NCI-H2081 treated with DMSO at 0.1 percent for 48 hours (cell line): ENCODE data around the gene NCBP2L.

Experiments used
- DNase-seq: peaks from one replicate; lab custom pipeline; 2025; lab: John Stamatoyannopoulos, UW

The NCBP2L gene

DNA sequence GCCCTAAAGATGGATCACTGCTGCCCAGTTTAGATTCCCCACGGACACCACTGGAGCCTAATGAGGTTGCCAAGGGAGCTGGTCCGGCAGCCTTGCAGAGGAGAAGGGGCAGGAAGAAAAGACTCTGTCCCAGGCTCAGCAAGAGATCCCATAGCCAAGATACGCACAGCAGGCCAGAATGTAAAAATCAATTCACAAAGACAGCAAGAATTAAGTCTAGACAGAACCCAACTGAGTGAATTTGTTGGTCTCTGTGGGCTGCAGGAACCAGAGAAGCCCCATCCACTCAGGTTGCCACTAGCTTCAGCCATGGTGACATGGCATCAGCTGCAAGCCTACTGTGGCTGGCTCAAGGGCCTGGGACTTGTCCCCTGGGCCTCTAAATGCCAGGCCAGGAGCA is 24.8 kb upstream of the NCBP2L start:
- no peak for DNase-seq

DNA sequence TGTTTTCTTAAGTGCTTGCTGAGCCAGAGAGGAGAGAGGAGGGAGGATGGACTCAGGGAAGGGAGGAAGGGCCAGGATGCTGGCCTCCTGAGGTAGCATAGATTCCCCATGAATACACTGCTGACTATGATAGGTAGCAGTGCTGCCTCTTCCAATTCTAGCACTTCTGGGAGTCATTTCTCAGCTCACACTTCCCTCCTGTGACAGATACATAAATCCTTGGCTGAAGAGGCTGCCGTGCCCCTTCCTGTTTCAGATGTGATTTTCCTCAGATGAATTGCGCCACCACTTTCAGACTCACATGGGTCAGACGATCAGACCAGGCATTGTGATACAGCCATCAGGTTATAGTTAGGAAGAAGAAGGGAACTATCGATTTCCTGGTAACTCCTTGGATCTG is 24.3 kb upstream of the NCBP2L start:
- DNase-seq = no peak

DNA sequence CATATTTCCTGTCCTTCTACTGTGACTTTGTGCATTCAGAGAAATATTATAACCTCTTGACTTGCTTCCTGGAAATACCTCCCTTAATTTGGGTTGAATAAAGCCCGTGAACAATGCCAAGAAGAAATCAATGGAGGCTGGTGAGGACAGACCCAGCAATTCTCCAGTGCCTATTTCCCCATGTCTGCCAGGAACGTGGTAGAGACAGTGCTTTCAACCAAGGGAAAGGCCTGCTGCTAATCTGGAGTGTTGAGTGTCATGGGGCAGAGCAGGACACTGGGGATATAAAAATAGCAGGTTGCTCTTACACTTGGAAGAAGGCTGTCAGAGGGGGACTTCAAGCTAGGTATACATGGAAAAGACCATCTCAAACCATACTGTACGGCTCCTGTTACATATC is 21.8 kb upstream of the NCBP2L start:
- DNase-seq = no peak

DNA sequence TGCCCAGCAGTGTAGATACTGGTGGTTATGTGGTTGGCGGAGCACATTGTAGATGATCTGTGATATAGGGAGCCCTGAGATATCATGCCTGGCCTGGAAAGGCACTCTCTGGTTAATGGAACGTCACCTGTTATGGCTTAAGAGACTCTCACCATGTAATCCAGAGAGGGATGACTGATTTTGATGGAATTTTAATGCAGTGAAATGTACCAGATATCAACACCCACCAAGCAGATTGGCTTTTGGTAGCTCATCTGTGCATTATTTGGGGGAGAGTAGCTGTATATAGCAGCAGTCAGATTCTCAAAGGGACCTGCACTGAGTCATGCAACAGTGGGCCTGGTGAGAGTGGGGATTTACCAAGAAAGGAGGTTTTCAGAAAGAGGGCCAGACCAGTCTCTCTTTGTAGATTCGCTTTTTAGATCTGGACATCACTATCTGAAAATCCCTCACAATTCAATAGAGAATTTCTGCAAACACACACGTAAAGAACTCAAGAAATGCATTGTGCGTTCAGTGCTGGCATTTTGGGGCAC is 19.2 kb upstream of the NCBP2L start:
- no peak for DNase-seq

DNA sequence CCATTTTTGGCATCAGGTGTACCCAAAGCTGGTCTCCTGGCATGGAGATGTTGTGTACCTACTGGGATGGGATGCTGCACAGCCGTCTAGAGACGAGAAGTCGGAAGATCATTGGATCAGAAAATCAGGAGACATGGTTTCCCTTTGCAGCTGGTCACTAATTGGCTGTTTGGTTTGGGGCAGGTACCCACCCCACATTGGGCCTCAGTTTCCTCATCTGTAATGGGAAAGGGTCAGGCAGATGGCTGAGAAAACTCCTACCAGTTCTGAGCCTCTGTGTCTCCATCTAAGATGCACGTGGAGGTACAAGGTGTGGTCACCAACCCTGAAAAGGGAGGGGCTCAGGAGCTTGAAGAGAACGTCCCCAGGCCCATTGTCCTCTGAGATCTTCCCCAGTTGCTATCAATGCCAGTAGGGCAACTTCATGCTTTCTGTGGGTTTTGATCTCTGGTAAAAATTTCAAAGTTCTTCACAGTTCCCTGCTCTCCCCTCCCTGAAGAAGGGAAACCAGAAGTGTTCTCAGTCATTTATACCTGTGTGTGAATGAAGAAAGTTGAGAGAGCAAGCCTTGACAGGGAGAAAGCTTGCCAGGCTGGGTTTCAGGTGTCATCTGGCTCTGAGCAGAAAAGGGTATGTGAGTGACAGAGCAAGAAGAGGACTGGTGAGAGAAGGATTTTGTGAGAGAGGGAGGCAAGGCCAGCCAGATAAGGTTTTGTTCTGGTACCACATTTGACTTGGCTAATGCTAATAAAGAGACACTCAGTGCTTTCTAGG is 17.0 kb upstream of the NCBP2L start:
- DNase-seq = no peak

DNA sequence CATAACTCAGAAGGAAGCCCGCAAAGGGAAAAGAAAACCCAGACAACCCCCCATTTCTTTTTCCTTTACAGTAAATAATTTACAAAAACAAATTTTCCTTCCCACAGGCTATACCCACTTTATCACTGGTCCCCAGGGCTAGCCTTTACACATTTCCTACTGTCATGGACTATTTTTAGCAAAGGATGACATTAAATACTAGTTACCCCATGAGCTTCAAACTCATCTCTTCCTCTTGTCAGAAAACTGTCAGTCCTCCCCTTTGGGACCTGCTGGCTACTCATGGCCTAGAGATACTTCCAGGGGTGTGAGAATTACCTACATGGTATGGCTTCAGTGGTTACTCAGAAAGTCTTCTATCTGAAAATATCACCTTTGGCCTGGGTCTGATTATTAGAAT is 13.9 kb upstream of the NCBP2L start:
- DNase-seq = no peak

DNA sequence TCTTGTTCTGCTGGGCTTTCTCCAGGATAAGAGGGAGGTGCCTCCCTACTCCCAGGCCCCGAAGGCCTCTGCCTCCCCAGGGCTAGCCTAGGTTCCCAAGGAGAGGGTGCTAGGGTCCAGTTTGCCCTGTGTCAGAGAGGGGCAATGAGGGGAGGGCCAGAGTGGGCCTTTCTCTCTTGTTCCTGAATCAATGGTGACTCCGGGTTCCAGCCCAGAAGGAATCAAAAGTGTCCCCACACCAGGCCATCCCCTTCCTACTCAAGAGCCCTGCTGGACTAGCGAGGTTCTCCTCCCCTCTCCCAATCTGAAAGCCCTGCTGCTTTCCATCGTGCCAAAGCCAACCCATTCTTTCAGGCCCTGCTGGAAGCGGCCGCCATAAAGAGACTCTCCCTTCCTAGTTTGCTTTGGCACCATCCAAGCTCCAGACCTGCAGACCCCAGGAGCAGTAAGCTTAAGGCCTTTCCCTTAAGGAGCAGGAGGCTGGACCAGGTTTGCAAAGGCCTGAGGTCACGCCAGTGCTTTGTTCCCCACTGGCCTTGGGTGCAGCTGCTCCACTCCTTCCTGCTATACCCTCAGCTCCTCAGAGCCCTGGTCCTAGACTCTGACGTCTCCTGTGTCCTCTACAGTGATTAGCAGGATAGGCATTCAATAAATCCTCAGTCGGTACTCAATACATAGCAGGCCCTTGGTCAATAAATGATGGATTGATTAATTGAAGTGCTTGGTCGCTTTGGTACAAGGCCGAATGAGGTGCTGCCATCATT is 12.5 kb upstream of the NCBP2L start:
- DNase-seq = no peak

DNA sequence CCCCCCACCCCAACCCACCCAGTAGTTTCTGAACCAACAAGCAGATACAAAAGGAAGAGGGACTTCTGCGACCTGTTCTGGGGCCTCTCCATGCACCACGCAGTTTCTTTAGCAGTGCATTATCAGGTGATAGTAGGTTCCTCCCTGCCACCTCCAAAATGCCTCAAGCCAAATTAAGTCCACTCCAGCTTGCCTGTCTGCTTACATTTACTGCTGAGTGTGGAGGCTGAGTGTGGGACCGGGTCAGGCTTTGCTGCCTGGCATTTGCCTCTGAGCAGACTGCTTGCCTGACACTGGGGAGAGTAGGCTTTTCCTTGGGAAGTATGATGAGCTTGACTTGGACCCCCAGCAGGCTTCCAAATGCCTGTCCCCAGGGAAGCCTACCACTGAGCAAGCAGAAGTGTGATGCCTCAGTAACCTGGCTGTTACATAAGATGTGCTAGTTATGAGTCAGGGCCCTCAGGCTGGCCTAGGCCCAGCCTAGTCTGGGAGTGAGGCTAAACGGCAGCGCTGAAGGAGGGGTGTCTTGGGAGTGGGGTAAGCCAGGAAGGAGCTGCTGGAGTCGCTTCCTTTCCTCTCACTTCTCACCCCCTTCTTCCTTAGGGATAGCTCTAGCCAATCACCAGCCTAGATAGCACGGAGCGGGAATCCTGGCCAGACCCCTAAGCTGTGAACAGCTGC is 10.9 kb upstream of the NCBP2L start:
- DNase-seq = no peak

DNA sequence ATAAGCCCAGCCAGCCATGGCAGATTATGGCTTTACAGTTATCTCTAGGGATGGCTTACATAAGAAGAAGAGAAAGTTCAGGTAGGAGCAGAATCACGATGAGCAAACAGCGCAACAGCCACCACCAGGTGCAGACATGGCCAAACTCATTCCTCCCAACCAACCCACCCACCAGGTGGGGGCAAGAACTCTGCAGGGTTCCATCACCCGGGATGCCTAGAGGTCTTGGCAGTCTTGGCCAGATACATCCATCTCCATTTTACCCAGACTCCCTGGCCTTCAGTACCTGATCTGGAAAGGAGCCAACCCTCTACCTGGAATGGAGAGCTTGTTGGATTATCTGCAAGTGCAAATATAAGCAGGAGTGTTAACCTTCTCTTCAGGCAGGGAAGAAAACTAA is 9.5 kb upstream of the NCBP2L start:
- DNase-seq = no peak

DNA sequence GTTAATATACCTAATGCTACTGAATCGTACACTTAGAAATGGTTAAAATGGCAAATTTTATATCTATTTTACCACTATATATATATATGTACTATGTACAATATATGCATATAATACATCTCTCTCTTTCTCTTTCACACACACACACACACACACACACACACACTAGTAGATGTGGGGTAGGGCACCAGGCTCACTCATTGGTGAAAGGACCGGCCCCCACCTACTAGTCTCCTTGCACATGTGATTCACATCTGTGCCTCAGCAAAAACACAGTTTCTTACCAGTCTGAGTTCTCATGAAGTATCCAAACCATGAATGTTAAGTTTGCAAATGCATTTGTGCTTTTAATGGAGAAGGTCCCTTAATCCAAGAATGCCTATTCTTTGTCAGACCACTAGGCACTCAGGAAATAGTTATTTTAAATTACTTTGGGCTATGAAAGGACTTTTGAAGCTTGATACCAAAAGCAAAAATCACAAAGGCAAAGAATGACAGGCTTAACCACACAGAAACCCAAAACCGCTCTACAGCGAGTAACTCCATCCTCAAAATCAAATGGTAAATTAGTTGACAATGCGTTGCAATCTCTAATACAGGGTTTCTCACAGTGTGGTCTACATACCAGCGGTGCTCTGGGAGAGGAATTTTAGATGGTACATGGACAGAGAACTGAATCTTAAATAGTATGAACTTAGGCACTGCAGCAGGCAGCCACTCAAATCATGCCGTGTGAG is 7.8 kb upstream of the NCBP2L start:
- DNase-seq = no peak

DNA sequence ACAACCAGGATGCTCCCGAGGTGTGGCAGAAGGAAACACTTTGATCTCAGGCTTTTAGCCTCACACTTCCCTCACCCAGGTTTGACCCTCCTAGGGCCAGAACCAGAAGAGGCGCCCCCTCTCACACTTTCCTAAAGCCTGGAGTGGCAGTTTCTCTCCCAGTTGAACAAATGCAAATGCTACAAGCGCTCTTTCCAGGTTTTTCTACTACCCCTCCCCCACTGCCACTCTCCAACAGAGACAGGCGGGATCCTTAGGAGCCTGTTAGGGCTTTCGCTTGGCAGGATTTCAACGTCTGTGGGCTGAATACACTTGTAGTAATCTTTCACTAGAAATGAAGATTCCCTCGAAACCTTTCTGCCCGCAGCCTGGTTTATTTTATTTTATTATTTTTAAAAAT is 4.3 kb upstream of the NCBP2L start:
- DNase-seq = no peak

DNA sequence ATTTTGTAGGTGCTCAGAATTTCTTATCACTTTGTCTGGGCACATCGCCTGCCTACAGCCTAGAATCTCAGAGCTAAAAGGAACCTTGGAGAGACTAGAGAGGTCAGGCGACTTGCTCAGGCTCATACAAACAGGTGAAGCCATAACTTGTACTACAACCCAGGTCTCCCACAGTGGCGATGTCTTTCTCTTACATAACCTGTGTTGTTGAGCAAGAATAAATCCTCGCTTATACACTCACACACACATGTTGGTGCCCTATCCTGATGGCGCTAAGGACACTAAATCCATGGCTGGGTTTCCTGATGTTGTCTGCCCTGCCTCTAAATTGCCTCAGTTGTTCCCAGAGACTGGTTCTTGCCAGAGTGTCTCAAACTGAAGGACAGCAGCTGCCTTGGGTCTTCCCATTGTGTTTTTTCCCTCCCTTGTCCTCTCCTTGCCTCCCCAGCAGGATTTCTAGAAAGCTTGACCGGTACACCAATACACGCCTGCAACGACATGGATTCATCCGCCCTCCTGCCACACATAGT is 3.6 kb upstream of the NCBP2L start:
- no peak for DNase-seq

DNA sequence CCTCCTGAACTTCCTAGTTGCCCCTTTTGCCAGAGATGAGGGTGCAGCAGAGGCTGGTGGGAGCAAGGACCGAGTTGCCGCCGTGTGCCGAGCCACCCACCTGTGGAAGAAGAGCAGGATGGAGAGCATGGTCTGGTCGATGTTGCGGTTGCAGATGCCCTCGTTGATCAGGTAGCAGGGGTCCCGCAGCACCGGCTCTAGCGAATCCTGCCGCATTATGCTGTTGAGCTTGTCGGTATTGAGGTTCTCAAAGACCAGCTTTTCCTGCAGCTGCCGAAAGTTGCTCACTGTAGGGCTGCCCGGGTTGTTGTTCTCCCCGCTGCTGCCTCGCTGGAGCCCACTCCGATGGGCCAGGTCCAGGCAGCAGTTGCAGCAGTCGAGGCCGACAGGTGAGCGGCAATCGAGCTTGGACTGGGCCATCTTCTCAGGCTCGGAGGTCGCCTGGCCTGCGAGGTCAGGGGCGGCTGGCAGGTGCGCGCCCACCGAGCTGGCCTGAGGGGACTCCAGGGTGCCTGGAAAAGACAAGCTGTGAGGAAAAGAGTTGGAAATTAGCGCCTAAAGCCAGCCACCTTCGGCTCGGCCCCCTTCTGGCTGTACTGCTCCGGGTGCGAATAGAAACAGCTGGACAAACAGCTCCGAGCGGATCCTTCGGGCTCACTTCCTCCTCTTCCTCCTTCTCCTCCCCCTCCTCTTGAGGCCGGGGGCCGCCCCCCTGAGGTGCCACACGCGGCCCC is 2.4 kb upstream of the NCBP2L start:
- DNase-seq = no peak

DNA sequence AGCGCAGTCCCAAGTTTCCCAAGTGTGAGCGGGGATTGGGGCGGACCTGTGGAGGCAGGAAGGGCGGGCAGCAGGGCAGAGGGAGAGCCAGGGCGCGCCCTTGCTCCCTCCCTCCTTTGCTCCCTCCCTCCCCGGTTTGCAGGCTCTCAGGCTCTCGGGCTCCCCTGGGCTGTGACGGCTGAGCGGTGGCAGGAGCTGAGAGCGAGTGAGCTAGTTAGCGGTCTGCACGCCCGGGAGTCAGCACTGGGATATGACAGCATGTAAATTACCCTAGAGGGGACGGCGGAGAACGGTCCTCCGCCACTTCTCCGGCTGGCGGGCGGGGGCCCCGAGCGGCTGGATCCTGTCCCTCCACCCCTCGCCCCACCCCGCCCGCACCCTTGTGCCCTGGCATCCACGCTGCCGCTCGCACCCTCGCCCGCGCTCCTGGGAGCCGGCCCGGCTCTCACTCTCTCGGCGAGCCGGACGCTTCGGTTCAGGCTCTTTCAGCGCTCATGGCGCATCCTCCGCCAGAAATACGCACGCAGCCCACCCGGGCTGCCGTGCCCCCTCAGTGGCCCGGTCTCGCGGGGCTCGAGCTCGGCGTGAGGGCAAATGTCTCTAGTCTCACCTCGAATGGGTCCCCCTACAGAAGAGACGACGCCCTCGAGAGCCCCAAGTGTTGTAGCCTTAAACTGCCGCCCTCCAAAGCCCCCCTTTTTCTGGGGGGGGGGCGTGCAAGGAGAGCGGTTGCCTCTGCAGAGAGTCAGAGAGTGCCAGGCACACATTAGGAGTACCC is 1.6 kb upstream of the NCBP2L start, which contains the start of gene TSC22D3:
TSS of gene TSC22D3 (minus strand) at position 54 of the 778 bp plus-strand sequence. CDS start 368 bp downstream, outside the sequence.
- no peak for DNase-seq

DNA sequence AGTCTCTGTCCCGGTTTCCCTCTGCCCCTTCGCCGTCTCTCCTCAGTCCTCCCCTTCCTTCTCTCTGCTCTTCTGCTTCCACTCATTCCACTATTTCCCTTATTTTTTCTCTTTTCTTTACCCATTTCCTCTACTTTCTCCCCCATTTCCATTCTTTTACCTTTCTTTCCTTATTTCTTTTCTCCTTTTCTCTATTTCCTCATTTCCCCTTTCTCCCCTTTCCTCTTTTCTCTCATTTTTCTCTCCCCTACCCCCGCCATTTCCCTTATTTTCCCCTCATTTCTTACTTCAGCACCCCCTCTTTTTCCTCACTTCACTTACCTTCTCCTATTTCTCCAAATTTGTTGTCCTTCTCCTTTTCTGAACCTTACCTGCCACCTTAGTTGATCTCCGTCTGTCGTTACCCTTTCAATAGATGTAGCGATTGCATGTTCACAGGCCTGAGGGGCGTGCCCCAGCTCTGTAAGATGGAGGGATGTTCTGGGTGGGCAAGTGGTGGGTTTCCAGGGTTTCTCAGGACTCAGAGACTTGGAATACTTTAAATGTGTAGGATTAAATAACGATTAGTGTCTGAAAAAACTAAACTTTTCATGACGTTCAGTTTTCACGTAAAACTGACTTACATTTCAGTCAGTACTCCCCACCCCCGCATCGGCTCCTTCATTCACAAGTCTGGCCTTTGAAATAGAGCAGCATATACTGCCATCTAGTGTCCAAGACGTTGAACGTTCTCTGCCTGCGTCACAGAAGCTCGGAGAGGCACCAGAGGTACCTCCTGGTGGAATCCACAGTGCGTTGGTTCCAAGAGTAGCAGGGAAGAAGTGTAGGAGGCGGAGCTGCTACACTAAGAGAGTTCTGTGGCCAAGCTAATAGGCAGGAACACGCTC is 641 bp upstream of the NCBP2L start:
- DNase-seq = peak; percentile 75

DNA sequence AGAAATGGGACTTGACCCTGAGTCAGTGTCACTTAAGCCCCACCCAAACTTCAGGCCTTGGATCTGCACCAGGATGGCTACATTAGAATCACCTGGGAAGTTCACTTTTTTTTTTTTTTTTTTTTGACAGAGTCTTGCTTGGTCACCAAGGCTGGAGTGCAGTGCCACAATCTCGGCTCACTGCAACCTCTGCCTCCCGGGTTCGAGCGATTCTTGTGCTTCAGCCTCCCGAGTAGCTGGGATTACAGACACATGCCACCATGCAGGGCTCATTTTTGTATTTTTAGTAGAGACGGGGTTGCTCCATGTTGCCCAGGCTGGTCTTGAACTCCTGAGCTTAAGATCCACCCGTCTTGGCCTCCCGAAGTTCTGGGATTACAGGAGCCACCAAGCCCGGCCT is 3.0 kb downstream of the NCBP2L start:
- no peak for DNase-seq

DNA sequence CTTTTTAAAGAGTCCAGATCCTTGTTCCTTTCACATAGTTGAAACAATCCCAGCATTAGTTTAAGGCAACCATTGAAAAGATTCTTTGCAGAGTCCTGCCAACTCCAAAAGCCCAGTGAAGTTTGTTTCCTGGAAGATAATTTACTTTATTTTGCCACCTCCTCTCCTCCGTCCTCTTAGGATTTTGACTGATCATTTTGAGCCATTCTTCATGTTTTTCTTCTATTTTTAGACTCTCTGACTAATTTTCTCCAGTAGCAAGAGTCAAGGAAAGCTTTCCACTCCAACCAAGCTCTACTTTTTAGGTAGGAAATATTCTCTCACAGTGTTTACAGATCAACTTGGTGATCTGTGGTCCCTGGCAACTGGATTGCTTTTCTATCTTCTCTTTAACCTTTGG is 10.3 kb downstream of the NCBP2L start:
- DNase-seq = no peak

DNA sequence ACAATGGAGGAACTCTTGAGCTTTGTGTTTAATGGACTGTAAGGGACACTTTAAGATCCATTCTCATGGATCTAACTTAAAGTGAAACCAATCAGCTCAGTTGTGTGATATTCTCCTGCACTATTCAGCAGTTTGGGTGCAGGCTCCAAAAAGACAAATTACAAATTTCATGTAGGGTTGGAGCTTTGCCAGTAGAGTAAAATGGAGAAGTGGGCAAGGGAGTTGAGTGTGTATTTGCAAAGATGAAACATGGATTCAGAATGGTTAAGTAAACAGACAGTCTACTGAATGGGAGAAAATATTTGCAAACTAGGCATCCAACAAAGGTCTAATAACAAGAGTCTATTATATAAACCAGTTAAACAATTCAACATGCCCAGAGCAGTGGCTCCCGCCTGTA is 26.9 kb downstream of the NCBP2L start:
- no peak for DNase-seq

DNA sequence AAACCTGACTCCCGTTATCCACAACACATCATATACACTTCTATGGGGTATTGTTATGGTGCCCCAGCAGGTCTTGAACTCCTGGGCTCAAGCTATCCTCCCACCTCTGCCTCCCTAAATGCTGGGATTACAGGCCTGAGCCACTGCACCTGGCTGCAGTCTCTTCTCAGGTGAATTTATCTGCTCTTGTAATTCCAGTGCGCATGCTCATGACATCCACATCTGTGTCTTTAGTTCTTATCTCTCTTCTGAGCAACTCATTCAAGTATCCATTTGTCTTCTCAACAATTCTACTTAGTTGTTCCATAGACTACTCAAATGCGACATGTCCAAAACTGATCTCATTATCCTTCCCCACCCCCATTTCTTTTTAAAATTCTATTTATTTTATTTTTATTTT is 27.6 kb downstream of the NCBP2L start:
- no peak for DNase-seq
